SK-N-SH (cell line): ENCODE measurements around the gene CLVS2. TPM values are rescaled to one million over a fixed set of nuclear protein-coding genes. Genes with fewer than 3 reads are reported as not detected.

Experiments
- CTCF ChIA-PET: fragments of 300-600, 350-600 bp; formaldehyde crosslinking; extraction: SDS; loops from one replicate; lab custom pipeline; 2021; lab: Yijun Ruan, JAX
- POLR2A ChIA-PET: fragments of 350-600 bp; sonication (Branson Sonifier 250); formaldehyde crosslinking; extraction: SDS; loops from one replicate; lab custom pipeline; 2020; ENCODE audit warnings: antibody characterized with exemption, inconsistent platforms; lab: Yijun Ruan, JAX
- DNase-seq: peaks from one replicate; pipeline ENCODE4 v3.0.0; 2012
- H2AFZ ChIP-seq: fragments of 200-600 bp; sonication (generic); 2 replicates; pipeline ENCODE4 v1.8.1; 2016; ENCODE audit warnings: antibody characterized with exemption, mild to moderate bottlenecking, low read depth
- H3F3A ChIP-seq: fragments of 200-600 bp; sonication (generic); replicated peaks from 2 replicates; pipeline ENCODE3; 2016; ENCODE audit warnings: antibody characterized with exemption, mild to moderate bottlenecking; ENCODE audit not compliant: insufficient read depth
- H3K27ac ChIP-seq, 2 experiments: fragments of 200-500 bp in 1 of 2; fragments of 200-600 bp in 1 of 2; sonication (Bioruptor generic) in 1 of 2; sonication (generic), shearing (Covaris generic) in 1 of 2; 2 replicates each; pipeline versions ENCODE4 v1.5.1 to v1.6.1; 2014 to 2016; ENCODE audit warnings: low read depth in 2 of 2, inconsistent platforms in 1 of 2, low read length in 1 of 2, mild to moderate bottlenecking in 1 of 2, mixed read lengths in 1 of 2
- H3K27me3 ChIP-seq: fragments of 200-600 bp; sonication (generic), shearing (Covaris generic); 2 replicates; pipeline ENCODE4 v1.6.1; 2016; ENCODE audit warnings: mixed run types; ENCODE audit not compliant: insufficient read depth
- H3K36me3 ChIP-seq, 2 experiments: fragments of 200-500 bp in 1 of 2; fragments of 200-600 bp in 1 of 2; sonication (Bioruptor generic) in 1 of 2; sonication (generic) in 1 of 2; replicated peaks in 1 of 2; 2 replicates each; pipeline versions ENCODE3 to v1.5.1; 2014 to 2016; ENCODE audit warnings: low read length in 1 of 2, mild to moderate bottlenecking in 1 of 2; ENCODE audit not compliant: insufficient read depth in 2 of 2, control insufficient read depth in 1 of 2
- H3K4me1 ChIP-seq, 2 experiments: fragments of 200-500 bp in 1 of 2; fragments of 200-600 bp in 1 of 2; sonication (Bioruptor generic) in 1 of 2; sonication (generic), shearing (Covaris generic) in 1 of 2; 2 replicates each; pipeline versions ENCODE4 v1.5.1 to v1.6.1; 2014 to 2016; ENCODE audit warnings: low read depth in 1 of 2, low read length in 1 of 2, mixed run types in 1 of 2; ENCODE audit not compliant: insufficient read depth in 2 of 2, control insufficient read depth in 1 of 2
- H3K4me2 ChIP-seq: fragments of 200-600 bp; sonication (generic), shearing (Covaris generic); 2 replicates; pipeline ENCODE4 v1.6.1; 2017; ENCODE audit warnings: mixed run types
- H3K4me3 ChIP-seq, 2 experiments: fragments of 200-500 bp in 1 of 2; fragments of 200-600 bp in 1 of 2; sonication (Bioruptor generic) in 1 of 2; sonication (generic), shearing (Covaris generic) in 1 of 2; 2 replicates each; pipeline versions ENCODE4 v1.5.1 to v1.8.1; 2014 to 2016; ENCODE audit warnings: low read depth in 2 of 2, inconsistent platforms in 1 of 2, low read length in 1 of 2, mild to moderate bottlenecking in 1 of 2, mixed read lengths in 1 of 2, moderate library complexity in 1 of 2
- H3K79me2 ChIP-seq: fragments of 200-600 bp; sonication (generic); 2 replicates; pipeline ENCODE4 v1.8.1; 2017; ENCODE audit warnings: mild to moderate bottlenecking; ENCODE audit not compliant: insufficient read depth
- H3K9ac ChIP-seq: fragments of 200-600 bp; sonication (generic); 2 replicates; pipeline ENCODE4 v1.6.1; 2017; ENCODE audit warnings: mixed run types
- H3K9me2 ChIP-seq: fragments of 200-600 bp; sonication (generic); 2 replicates; pipeline ENCODE4 v1.6.1; 2017; ENCODE audit warnings: mixed run types
- H3K9me3 ChIP-seq: fragments of 200-600 bp; sonication (generic); 2 replicates; pipeline ENCODE4 v1.6.1; 2017; ENCODE audit warnings: mixed run types, mild to moderate bottlenecking, moderate library complexity
- H4K20me1 ChIP-seq: fragments of 200-600 bp; sonication (generic); 2 replicates; pipeline ENCODE4 v1.6.1; 2017; ENCODE audit warnings: mild to moderate bottlenecking, mixed run types; ENCODE audit not compliant: insufficient read depth
- ELF1 ChIP-seq: IDR thresholded peaks from 2 replicates; pipeline ENCODE4 v1.4.0; 2012
- EP300 ChIP-seq, 2 experiments: IDR thresholded peaks; 2 replicates each; pipeline versions ENCODE4 v1.4.0 to v1.6.1; 2012; ENCODE audit warnings: borderline replicate concordance in 1 of 2, low read depth in 1 of 2, low read length in 1 of 2
- FOXM1 ChIP-seq: IDR thresholded peaks from 2 replicates; pipeline ENCODE4 v1.4.0; 2012; ENCODE audit warnings: low read depth, mild to moderate bottlenecking
- IRF3 ChIP-seq: fragments of 150-350 bp; IDR thresholded peaks from 2 replicates; pipeline ENCODE4 v1.6.1; 2016; ENCODE audit warnings: mild to moderate bottlenecking, low read depth, low read length
- MAX ChIP-seq: IDR thresholded peaks from 2 replicates; pipeline ENCODE4 v1.4.0; 2012; ENCODE audit warnings: low read depth
- MEF2A ChIP-seq: IDR thresholded peaks from 2 replicates; pipeline ENCODE4 v1.4.0; 2012; ENCODE audit warnings: low read depth, borderline replicate concordance
- POLR2AphosphoS5 ChIP-seq: IDR thresholded peaks from 2 replicates; pipeline ENCODE4 v1.6.1; 2012; ENCODE audit warnings: low read depth, low read length
- RFX5 ChIP-seq: IDR thresholded peaks from 2 replicates; pipeline ENCODE4 v1.6.1; 2012; ENCODE audit warnings: mild to moderate bottlenecking, improper control_type of control experiment, low read length
- RXRA ChIP-seq: IDR thresholded peaks from 2 replicates; pipeline ENCODE4 v1.4.0; 2012; ENCODE audit warnings: low read depth, mild to moderate bottlenecking, borderline replicate concordance
- SMC3 ChIP-seq: IDR thresholded peaks from 2 replicates; pipeline ENCODE4 v1.6.1; 2012; ENCODE audit warnings: low read depth, low read length, improper control_type of control experiment
- ZBTB33 ChIP-seq: IDR thresholded peaks from 2 replicates; pipeline ENCODE4 v1.4.0; 2012; ENCODE audit warnings: low read depth, borderline replicate concordance
- WGBS: methylation state at CpG from one replicate; pipeline ENCODE4 v1.1.6; 2017; ENCODE audit warnings: low lambda C conversion rate; 5-methylcytosine and 5-hydroxymethylcytosine counted together
- polyA plus RNA-seq, 3 experiments: library from polyadenylated mRNA; depleted of rRNA; stranded (reverse); fragments of >200 nt; gene quantifications; 2 replicates each; pipeline ENCODE4 v1.2.3, GENCODE V29; 2012
- TF ChIP-seq, protein P1 (sequence below): IDR thresholded peaks from 2 replicates; pipeline ENCODE4; 2012

CLVS2 gene
- polyA plus RNA-seq, 1 of the 3 experiments (the other 2 are of a cell fraction) = 0.05 TPM

DNA sequence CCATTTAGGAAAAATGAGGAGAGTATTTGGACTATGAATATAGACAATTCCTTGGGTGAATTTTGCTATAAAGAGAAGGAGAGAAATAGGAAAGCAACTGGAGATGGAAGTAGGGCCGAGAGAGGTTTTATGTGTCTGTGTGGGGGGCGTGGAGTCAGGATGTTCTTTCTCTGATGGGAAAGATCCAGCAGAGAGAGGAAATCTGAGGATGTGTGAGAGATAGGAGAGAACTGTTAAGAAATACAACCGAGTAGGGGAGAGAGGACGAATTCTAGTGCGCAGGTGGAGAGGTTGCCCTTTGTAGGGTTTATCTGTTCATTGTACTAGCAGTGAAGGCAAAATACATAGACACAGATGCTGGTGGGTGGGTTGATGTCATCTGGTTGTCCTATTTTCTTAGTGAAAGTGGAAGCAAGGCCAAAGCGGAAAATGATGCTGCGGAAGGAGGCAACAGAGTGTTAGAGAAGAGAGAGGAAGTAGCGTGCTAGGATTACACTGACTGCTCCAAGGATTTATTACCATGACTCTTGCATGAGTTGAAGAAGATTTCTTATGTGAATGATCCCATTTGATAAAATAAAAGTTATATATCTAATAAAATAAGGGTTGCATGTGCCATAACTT is 57.7 kb downstream of the CLVS2 start:
- no peaks in the 10 kb centered on the region for H3K9me3 ChIP-seq
- no peak overlapping the region for H3K27ac ChIP-seq
- no peaks in the 10 kb centered on the region; a peak in 1 of 4 replicates for H3K4me1 ChIP-seq
- no peaks in the 10 kb centered on the region for H3K36me3 ChIP-seq
- H3F3A ChIP-seq = no peaks in the 10 kb centered on the region
- H3K4me2 ChIP-seq = no peak overlapping the region
- 58% methylated on average over 8 of the region's 8 CpGs for WGBS
- no peak for TF ChIP-seq IRF3
- TF ChIP-seq POLR2AphosphoS5 = no peak
- TF ChIP-seq EP300 (IDR thresholded peaks at IDR 0.05; ENCODE audit: borderline replicate concordance in 1 of 2, low read depth in 1 of 2, low read length in 1 of 2) = no peak
- TF ChIP-seq, protein P1, sequence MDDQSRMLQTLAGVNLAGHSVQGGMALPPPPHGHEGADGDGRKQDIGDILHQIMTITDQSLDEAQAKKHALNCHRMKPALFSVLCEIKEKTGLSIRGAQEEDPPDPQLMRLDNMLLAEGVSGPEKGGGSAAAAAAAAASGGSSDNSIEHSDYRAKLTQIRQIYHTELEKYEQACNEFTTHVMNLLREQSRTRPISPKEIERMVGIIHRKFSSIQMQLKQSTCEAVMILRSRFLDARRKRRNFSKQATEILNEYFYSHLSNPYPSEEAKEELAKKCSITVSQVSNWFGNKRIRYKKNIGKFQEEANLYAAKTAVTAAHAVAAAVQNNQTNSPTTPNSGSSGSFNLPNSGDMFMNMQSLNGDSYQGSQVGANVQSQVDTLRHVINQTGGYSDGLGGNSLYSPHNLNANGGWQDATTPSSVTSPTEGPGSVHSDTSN = no peak
- TF ChIP-seq SMC3 = no peak
- no peak for TF ChIP-seq MEF2A
- TF ChIP-seq FOXM1 = no peak
- TF ChIP-seq MAX = no peak
- TF ChIP-seq ELF1 = no peak
- TF ChIP-seq RFX5 = no peak
- TF ChIP-seq ZBTB33 = no peak
- no peaks in the 10 kb centered on the region for H4K20me1 ChIP-seq
- no peak overlapping the region for H2AFZ ChIP-seq
- no peaks in the 10 kb centered on the region for H3K9me2 ChIP-seq
- POLR2A ChIA-PET = no interaction called here
- H3K4me3 ChIP-seq = no peak overlapping the region
- no peaks in the 10 kb centered on the region for H3K79me2 ChIP-seq
- no peaks in the 10 kb centered on the region for H3K27me3 ChIP-seq
- no peak for DNase-seq
- H3K9ac ChIP-seq = no peak overlapping the region
- CTCF ChIA-PET = interaction anchor here (1.1 kb wide), 1 partner anchor 20 kb away, joined by 3 read pairs; no protein-coding TSS in a partner anchor

- Histone ChIP-seq H3K27me3 (no peaks in the 10 kb centered on the region), H3K4me3 (no peak overlapping the region), H3K79me2 (no peaks in the 10 kb centered on the region), H3K4me1 (no peaks in the 10 kb centered on the region; a peak in 1 of 4 replicates), H3K9ac (no peak overlapping the region), H3K36me3 (no peaks in the 10 kb centered on the region), H3K27ac (no peak overlapping the region), H3K9me2 (no peaks in the 10 kb centered on the region), H4K20me1 (no peaks in the 10 kb centered on the region), H3K9me3 (no peaks in the 10 kb centered on the region), H3F3A (no peaks in the 10 kb centered on the region), H3K4me2 (no peak overlapping the region), H2AFZ (no peak overlapping the region)
- CTCF ChIA-PET = no interaction called here
- 31% methylated on average over 1 of the region's 1 CpG for WGBS
- TF ChIP-seq RXRA = no peak
- POLR2A ChIA-PET = no interaction called here
- DNase-seq = no peak
Measured at GRCh38 chr6:123055256-123055655, 59.2 kb downstream of the CLVS2 start.
